ENCODE data around the gene CELF2.
"Not testable (repeated sequence)": the region's sequence is repeated elsewhere in the genome, so short reads cannot be mapped to it uniquely, and the experiment has no call there.

The CELF2 gene

DNA sequence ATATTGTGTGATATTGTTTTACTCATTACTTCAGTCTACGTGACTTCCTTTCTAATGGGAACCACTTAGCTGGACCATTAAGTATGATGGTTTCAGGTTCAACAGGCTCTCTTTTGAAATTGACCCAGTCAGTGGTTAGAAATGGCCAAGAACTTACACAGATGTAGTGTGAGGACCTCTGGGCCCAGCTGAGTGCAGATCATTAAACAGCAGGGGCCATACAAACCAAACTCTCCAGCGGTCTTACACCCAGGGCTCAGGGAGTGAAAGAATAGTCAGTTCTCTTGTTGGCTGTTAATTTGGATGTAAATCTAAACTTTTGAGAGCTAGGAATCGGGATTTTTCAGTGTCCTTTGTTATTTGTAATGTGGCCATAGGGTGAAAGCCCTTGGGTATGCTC is 107.3 kb downstream of the CELF2 start:
- no peak overlapping the region for H3K4me3 ChIP-seq (ENCODE audit: control insufficient read depth, low read depth, low read length)
- no peak for DNase-seq (ENCODE audit: low read depth)
- TF ChIP-seq CTCF (conservative IDR thresholded peaks at IDR 0.05; ENCODE audit: control insufficient read depth, insufficient read depth, low read depth, low read length): no peak

DNA sequence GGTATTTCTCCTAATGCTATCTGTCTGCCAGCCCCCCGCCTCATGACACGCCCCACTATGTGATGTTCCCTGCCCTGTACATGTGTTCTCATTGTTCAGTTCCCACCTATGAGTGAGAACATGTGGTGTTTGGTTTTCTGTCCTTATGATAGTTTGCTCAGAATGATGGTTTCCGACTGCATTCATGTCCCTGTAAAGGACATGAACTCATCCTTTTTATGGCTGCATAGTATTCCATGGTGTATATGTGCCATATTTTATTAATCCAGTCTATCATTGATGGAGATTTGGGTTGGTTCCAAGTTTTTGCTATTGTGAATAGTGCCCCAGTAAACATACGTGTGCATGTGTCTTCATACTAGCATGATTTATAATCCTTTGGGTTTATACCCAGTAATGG is 109.3 kb downstream of the CELF2 start:
- H3K4me3 ChIP-seq (ENCODE audit: control insufficient read depth, low read depth, low read length); DNase-seq (ENCODE audit: low read depth): not testable (repeated sequence)

DNA sequence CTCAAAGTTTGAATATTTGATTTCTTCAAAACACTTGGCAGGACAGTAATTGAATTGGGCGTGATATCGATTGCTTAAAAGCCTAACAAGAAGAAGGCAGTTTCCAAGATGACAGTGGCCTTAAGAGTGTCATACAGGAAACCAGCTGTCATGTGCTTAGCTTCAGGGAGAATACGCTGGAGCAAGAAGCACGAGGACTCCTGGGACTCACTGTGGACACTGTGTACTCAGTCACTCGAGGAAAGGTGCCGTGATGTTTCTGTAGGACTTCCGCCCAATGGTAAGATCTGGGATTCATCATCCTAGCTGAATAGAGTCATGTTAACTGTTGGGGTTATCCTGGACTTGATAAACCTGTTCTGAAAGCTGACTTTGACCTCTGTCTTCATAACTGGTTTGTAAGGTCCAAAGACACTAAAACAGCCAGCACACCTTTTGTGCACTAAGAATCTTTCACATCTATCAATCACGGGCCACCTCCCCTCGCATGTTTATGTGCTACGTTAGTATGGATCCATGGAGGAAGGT is 113.5 kb downstream of the CELF2 start:
- TF ChIP-seq CTCF (conservative IDR thresholded peaks at IDR 0.05; ENCODE audit: control insufficient read depth, insufficient read depth, low read depth, low read length): no peak
- DNase-seq (ENCODE audit: low read depth): no peak
- no peak overlapping the region for H3K4me3 ChIP-seq (ENCODE audit: control insufficient read depth, low read depth, low read length)

- no peak for DNase-seq (ENCODE audit: low read depth)
- H3K4me3 ChIP-seq (ENCODE audit: control insufficient read depth, low read depth, low read length): no peak overlapping the region
- no peak for TF ChIP-seq CTCF (conservative IDR thresholded peaks at IDR 0.05; ENCODE audit: control insufficient read depth, insufficient read depth, low read depth, low read length)
These were observed 116.7 kb downstream of the CELF2 start for GRCh38 chr10:11134411-11134810.

GRCh38 chr10:11135709-11136108 is 118.0 kb downstream of the CELF2 start:
- H3K4me3 ChIP-seq (ENCODE audit: control insufficient read depth, low read depth, low read length): no peak overlapping the region
- DNase-seq (ENCODE audit: low read depth): peak; percentile 7
- no peak for TF ChIP-seq CTCF (conservative IDR thresholded peaks at IDR 0.05; ENCODE audit: control insufficient read depth, insufficient read depth, low read depth, low read length)

GRCh38 chr10:11138314-11139033 is 120.8 kb downstream of the CELF2 start:
- no peak for TF ChIP-seq CTCF (conservative IDR thresholded peaks at IDR 0.05; ENCODE audit: control insufficient read depth, insufficient read depth, low read depth, low read length)
- no peak for DNase-seq (ENCODE audit: low read depth)
- H3K4me3 ChIP-seq (ENCODE audit: control insufficient read depth, low read depth, low read length): no peak overlapping the region

GRCh38 chr10:11140963-11141362 is 123.3 kb downstream of the CELF2 start:
- no peak for TF ChIP-seq CTCF (conservative IDR thresholded peaks at IDR 0.05; ENCODE audit: control insufficient read depth, insufficient read depth, low read depth, low read length)
- DNase-seq (ENCODE audit: low read depth): no peak
- no peak overlapping the region for H3K4me3 ChIP-seq (ENCODE audit: control insufficient read depth, low read depth, low read length)

Measured in fibroblast of mammary gland (primary cell).